Endothelial cell of umbilical vein (primary cell): Measurements from ENCODE around the gene PARD3B. TPM values are rescaled to one million over a fixed set of nuclear protein-coding genes. Genes with fewer than 3 reads are reported as not detected.

ENCODE experiments used
- BruUV-seq: library from RNA; stranded (reverse); fragments of 400-500 nt; replicated peaks from 2 replicates; lab custom pipeline; 2021; lab: Mats Ljungman, UMichigan
- CTCF ChIA-PET: fragments of 300-600, 350-600 bp; sonication (Branson Sonifier 250); formaldehyde crosslinking; loops from one replicate; lab custom pipeline; 2021; ENCODE audit warnings: antibody characterized with exemption, inconsistent platforms; lab: Charles Lee
- POLR2A ChIA-PET: fragments of 300-600, 350-600 bp; sonication (Branson Sonifier 250); formaldehyde crosslinking; loops from one replicate; lab custom pipeline; 2021; ENCODE audit warnings: antibody characterized with exemption, inconsistent platforms; lab: Charles Lee
- DNase-seq: peaks from one replicate; pipeline ENCODE4 v3.0.0-alpha.2; 2011; ENCODE audit warnings: low read depth, low spot score
- FAIRE-seq: peaks from 2 replicates; lab custom pipeline; 2011; peaks lifted over from hg19 to GRCh38; lab: Jason Lieb, UNC
- H2AFZ ChIP-seq: 2 replicates; pipeline ENCODE4 v1.6.0; 2012; ENCODE audit warnings: low read depth, low read length, control low read depth, inconsistent platforms
- H3K27ac ChIP-seq: 2 replicates; pipeline ENCODE4 v1.5.1; 2011; ENCODE audit warnings: low read depth, mild to moderate bottlenecking, control low read depth, low read length, moderate library complexity; ENCODE audit not compliant: insufficient read depth
- H3K27me3 ChIP-seq, 2 experiments: 2 replicates each; pipeline versions ENCODE4 v1.6.0 to v1.6.1; 2011; ENCODE audit warnings: low read length in 2 of 2, mixed read lengths in 1 of 2; ENCODE audit not compliant: control insufficient read depth in 2 of 2, insufficient read depth in 2 of 2
- H3K36me3 ChIP-seq, 2 experiments: 2 replicates in 1 of 2; 3 replicates in 1 of 2; pipeline ENCODE4 v1.5.1; 2011; ENCODE audit warnings: low read length in 2 of 2, mild to moderate bottlenecking in 1 of 2, moderate library complexity in 1 of 2; ENCODE audit not compliant: control insufficient read depth in 2 of 2, insufficient read depth in 2 of 2; ENCODE audit errors: extremely low read depth in 1 of 2
- H3K4me1 ChIP-seq: 3 replicates; pipeline ENCODE4 v1.5.1; 2011; ENCODE audit warnings: mild to moderate bottlenecking, low read length; ENCODE audit not compliant: control insufficient read depth, insufficient read depth; ENCODE audit errors: extremely low read depth
- H3K4me2 ChIP-seq: 2 replicates; pipeline ENCODE4 v1.6.1; 2011; ENCODE audit warnings: low read length, control low read depth, mixed read lengths; ENCODE audit not compliant: insufficient read depth
- H3K4me3 ChIP-seq, 3 experiments: fragments of 200-600 bp in 1 of 3; sonication (generic), shearing (Covaris generic) in 1 of 3; replicated peaks in 1 of 3; 2 replicates each; pipeline ENCODE4 v1.5.1; 2011 to 2016; ENCODE audit warnings: control low read depth in 3 of 3, low read length in 3 of 3, mild to moderate bottlenecking in 2 of 3, inconsistent platforms in 1 of 3, low read depth in 1 of 3, moderate library complexity in 1 of 3; ENCODE audit not compliant: insufficient read depth in 1 of 3
- H3K79me2 ChIP-seq: 2 replicates; pipeline ENCODE4 v1.6.0; 2012; ENCODE audit warnings: low read length, inconsistent platforms; ENCODE audit not compliant: control insufficient read depth, insufficient read depth
- H3K9ac ChIP-seq: replicated peaks from 2 replicates; pipeline ENCODE3; 2011; ENCODE audit warnings: low read length, control low read depth; ENCODE audit not compliant: insufficient read depth; ENCODE audit errors: extremely low read depth
- H3K9me1 ChIP-seq: replicated peaks from 3 replicates; pipeline ENCODE4 v1.6.0; 2011; ENCODE audit warnings: mild to moderate bottlenecking, low read length; ENCODE audit not compliant: control insufficient read depth, insufficient read depth; ENCODE audit errors: extremely low read depth
- H3K9me3 ChIP-seq: replicated peaks from 2 replicates; pipeline ENCODE4 v1.5.1; 2012; ENCODE audit warnings: low read length, inconsistent platforms; ENCODE audit not compliant: control insufficient read depth, insufficient read depth
- H4K20me1 ChIP-seq: replicated peaks from 2 replicates; pipeline ENCODE3; 2011; ENCODE audit warnings: mild to moderate bottlenecking, low read length; ENCODE audit not compliant: control insufficient read depth, insufficient read depth; ENCODE audit errors: extremely low read depth
- CTCF ChIP-seq, 2 donors: IDR thresholded peaks; 1 replicate in 1 of 2; 2 replicates in 1 of 2; pipeline ENCODE4 v1.5.1; 2011; ENCODE audit warnings: low read length in 2 of 2, mild to moderate bottlenecking in 2 of 2, moderate library complexity in 2 of 2, control low read depth in 1 of 2, inconsistent platforms in 1 of 2, low read depth in 1 of 2; ENCODE audit not compliant: insufficient read depth in 1 of 2; ENCODE audit errors: extremely low read depth in 1 of 2
- EZH2 ChIP-seq: IDR thresholded peaks from 2 replicates; pipeline ENCODE4 v1.6.1; 2012; ENCODE audit warnings: borderline replicate concordance, low read depth, mild to moderate bottlenecking, moderate library complexity, low read length, inconsistent platforms; ENCODE audit not compliant: severe bottlenecking
- FOS ChIP-seq: IDR thresholded peaks from 2 replicates; pipeline ENCODE4 v1.6.1; 2011; ENCODE audit warnings: mild to moderate bottlenecking, low read length, moderate library complexity, borderline replicate concordance; ENCODE audit not compliant: insufficient read depth
- GATA2 ChIP-seq: IDR thresholded peaks from 2 replicates; pipeline ENCODE4 v1.7.0; 2011; ENCODE audit warnings: low read depth, mild to moderate bottlenecking, moderate library complexity, mixed read lengths, low read length; ENCODE audit not compliant: insufficient read length, insufficient read depth
- JUN ChIP-seq: IDR thresholded peaks from 2 replicates; pipeline ENCODE4 v1.6.1; 2011; ENCODE audit warnings: borderline replicate concordance, low read depth; ENCODE audit not compliant: insufficient read length, insufficient read depth
- MAX ChIP-seq: IDR thresholded peaks from 2 replicates; pipeline ENCODE4 v1.6.1; 2011; ENCODE audit not compliant: insufficient read depth, insufficient read length
- MYC ChIP-seq: IDR thresholded peaks from one replicate; pipeline ENCODE4 v1.6.1; 2011; ENCODE audit warnings: mild to moderate bottlenecking, low read depth, low read length
- POLR2A ChIP-seq: IDR thresholded peaks from 2 replicates; pipeline ENCODE4 v1.6.1; 2012; ENCODE audit warnings: low read depth, mild to moderate bottlenecking, control low read depth, low read length
- POLR2AphosphoS5 ChIP-seq: IDR thresholded peaks from 2 replicates; pipeline ENCODE4 v1.6.1; 2012; ENCODE audit warnings: low read depth, mild to moderate bottlenecking, control low read depth, low read length, moderate library complexity; ENCODE audit not compliant: insufficient read depth
- dilution Hi-C: fragments of 300-500 bp; cut with MboI; formaldehyde crosslinking; loops from one replicate; pipeline ENCODE4 v1.15.0; 2019; ENCODE audit warnings: low sequenced_read_pairs; ENCODE audit not compliant: extremely low pct_ligation_motif_present
- intact Hi-C: fragments of 100-400 bp; cut with micrococcal nuclease; formaldehyde crosslinking; loops from one replicate; pipeline ENCODE4 v1.10.0; 2022
- polyA plus RNA-seq, 4 experiments: library from polyadenylated mRNA; depleted of rRNA in 3 of 4; stranded (reverse) in 3 of 4; unstranded in 1 of 4; fragments of >200 nt; gene quantifications; 2 replicates each; pipeline versions ENCODE4 v1.2.1 to v1.2.3, GENCODE V29; 2011 to 2012; ENCODE audit warnings: missing spikeins in 1 of 4
- total RNA-seq: library from RNA; stranded (reverse); gene quantifications from 2 replicates; pipeline ENCODE4 v1.2.3, GENCODE V29; 2021

Gene PARD3B
- total and polyA plus RNA-seq, 2 donors (not counting 3 experiments of a cell fraction or from before 2014, with no cell fraction given): 2.2 to 30.9 TPM

DNA sequence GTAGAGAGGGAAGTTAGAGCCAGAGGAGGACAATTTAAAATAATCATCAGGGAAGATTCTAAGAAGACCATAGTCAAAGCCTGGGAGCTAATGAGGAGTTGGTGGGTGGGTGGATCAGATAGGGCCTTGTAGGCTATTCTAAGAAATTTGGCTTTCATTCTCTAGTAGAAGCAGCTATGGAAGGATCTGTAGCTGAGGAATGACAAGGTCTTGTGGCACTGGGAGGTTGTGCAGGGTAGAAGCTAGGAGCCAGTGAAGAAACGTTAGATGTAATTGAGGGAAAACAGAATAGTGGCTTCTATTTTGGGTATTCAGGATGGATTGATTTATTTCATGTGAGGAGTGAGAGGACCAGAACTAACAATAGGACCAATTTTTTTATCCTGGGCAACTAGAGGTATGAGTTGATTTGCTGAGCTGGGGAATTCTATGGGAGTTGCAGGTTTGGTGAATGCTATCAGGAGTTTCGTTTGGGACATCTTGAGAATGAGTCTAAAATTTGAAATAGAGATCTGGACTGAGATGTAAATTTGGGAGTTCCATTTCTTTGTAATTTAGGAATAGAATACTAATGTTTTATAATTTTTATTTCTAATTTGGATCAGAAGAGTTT, 371.9 kb downstream of the PARD3B start:
- dilution Hi-C loops (no loop called here), intact Hi-C loops (no loop called here)
- CTCF ChIA-PET: interaction anchor here (1.3 kb wide), 1 partner anchor 11 kb away, joined by 6 read pairs; no protein-coding TSS in a partner anchor
- TF ChIP-seq MAX (no peak), FOS (no peak), POLR2AphosphoS5 (no peak), JUN (no peak), CTCF (IDR thresholded peaks at IDR 0.05; ENCODE audit: extremely low read depth in 1 of 2, insufficient read depth in 1 of 2, low read depth in 1 of 2, low read length in 2 of 2) (no peak), MYC (no peak), POLR2A (no peak), GATA2 (no peak), EZH2 (no peak)
- no peak overlapping the region for H2AFZ ChIP-seq
- H3K27ac ChIP-seq: no peak overlapping the region
- H4K20me1 ChIP-seq: no peaks in the 10 kb centered on the region
- H3K9ac ChIP-seq: no peak overlapping the region
- H3K9me3 ChIP-seq: no peaks in the 10 kb centered on the region
- H3K36me3 ChIP-seq: no peaks in the 10 kb centered on the region
- FAIRE-seq: no peak
- H3K4me1 ChIP-seq: no peaks in the 10 kb centered on the region
- H3K9me1 ChIP-seq: no peaks in the 10 kb centered on the region
- no peak overlapping the region for H3K4me2 ChIP-seq
- no peak for DNase-seq
- no peaks in the 10 kb centered on the region for H3K27me3 ChIP-seq
- POLR2A ChIA-PET: no interaction called here
- BruUV-seq: no TSS peak
- H3K4me3 ChIP-seq: no peak overlapping the region
- no peaks in the 10 kb centered on the region for H3K79me2 ChIP-seq
